Mesenchymal stem cell (in vitro differentiated cells and primary cell): ENCODE results near the gene SMOC2.

Source experiments
- DNase-seq: peaks from one replicate; pipeline ENCODE4 v3.0.0-alpha.2; 2013
- H2AFZ ChIP-seq: one replicate; pipeline ENCODE4 v1.6.1; 2013; ENCODE audit warnings: low read depth, mild to moderate bottlenecking, control low read depth, inconsistent platforms, low read length, moderate library complexity
- H2AK5ac ChIP-seq: 2 replicates; pipeline ENCODE4 v1.6.1; 2013; ENCODE audit warnings: low read length, moderate library complexity, mild to moderate bottlenecking, inconsistent platforms; ENCODE audit not compliant: severe bottlenecking
- H2BK120ac ChIP-seq: one replicate; pipeline ENCODE4 v1.6.1; 2013; ENCODE audit warnings: low read depth, mild to moderate bottlenecking, inconsistent platforms, low read length, moderate library complexity
- H2BK12ac ChIP-seq, 2 experiments: one replicate each; pipeline ENCODE4 v1.6.1; 2013; ENCODE audit warnings: inconsistent platforms in 2 of 2, low read length in 2 of 2, mild to moderate bottlenecking in 2 of 2, moderate library complexity in 2 of 2, control low read depth in 1 of 2
- H2BK15ac ChIP-seq: one replicate; pipeline ENCODE4 v1.6.1; 2013; ENCODE audit warnings: mild to moderate bottlenecking, low read depth, inconsistent platforms; ENCODE audit not compliant: poor library complexity, severe bottlenecking
- H2BK5ac ChIP-seq: 2 replicates; pipeline ENCODE4 v1.6.1; 2013; ENCODE audit warnings: low read depth, mild to moderate bottlenecking, low read length, control low read depth, inconsistent platforms; ENCODE audit not compliant: poor library complexity, severe bottlenecking
- H3K14ac ChIP-seq, 2 experiments: one replicate each; pipeline ENCODE4 v1.6.1; 2013; ENCODE audit warnings: inconsistent platforms in 2 of 2, low read length in 2 of 2, control low read depth in 1 of 2, mild to moderate bottlenecking in 1 of 2, moderate library complexity in 1 of 2
- H3K18ac ChIP-seq, 2 experiments: one replicate each; pipeline ENCODE4 v1.6.1; 2013; ENCODE audit warnings: inconsistent platforms in 2 of 2, low read length in 2 of 2, control low read depth in 1 of 2, low read depth in 1 of 2, mild to moderate bottlenecking in 1 of 2
- H3K23ac ChIP-seq, 2 experiments: one replicate each; pipeline ENCODE4 v1.6.1; 2013; ENCODE audit warnings: inconsistent platforms in 2 of 2, low read length in 2 of 2, mild to moderate bottlenecking in 2 of 2, moderate library complexity in 2 of 2, control low read depth in 1 of 2
- H3K27ac ChIP-seq: 2 replicates; pipeline ENCODE4 v1.5.1; 2013; ENCODE audit warnings: mild to moderate bottlenecking, moderate library complexity, low read length, control low read depth, inconsistent platforms; ENCODE audit not compliant: poor library complexity, severe bottlenecking
- H3K27me3 ChIP-seq, 2 experiments: 2 replicates each; pipeline versions ENCODE4 v1.6.1 to v1.7.0; 2013; ENCODE audit warnings: low read length in 2 of 2, mild to moderate bottlenecking in 2 of 2, moderate library complexity in 2 of 2, control low read depth in 1 of 2, inconsistent platforms in 1 of 2; ENCODE audit not compliant: control insufficient read depth in 1 of 2, insufficient read depth in 1 of 2
- H3K36me3 ChIP-seq, 2 experiments: 2 replicates each; pipeline versions ENCODE4 v1.6.1 to v1.7.0; 2013; ENCODE audit warnings: low read length in 2 of 2, control low read depth in 1 of 2, inconsistent platforms in 1 of 2, low read depth in 1 of 2, mild to moderate bottlenecking in 1 of 2; ENCODE audit not compliant: insufficient read depth in 2 of 2, control insufficient read depth in 1 of 2
- H3K4ac ChIP-seq, 2 experiments: one replicate each; pipeline ENCODE4 v1.6.1; 2013; ENCODE audit warnings: inconsistent platforms in 2 of 2, low read length in 2 of 2, mild to moderate bottlenecking in 2 of 2, moderate library complexity in 2 of 2, control low read depth in 1 of 2, low read depth in 1 of 2
- H3K4me1 ChIP-seq: 2 replicates; pipeline ENCODE4 v1.6.1; 2013; ENCODE audit warnings: low read depth, low read length, control low read depth; ENCODE audit not compliant: control insufficient read depth, insufficient read depth
- H3K4me2 ChIP-seq: 2 replicates; pipeline ENCODE4 v1.6.1; 2013; ENCODE audit warnings: low read length, mild to moderate bottlenecking, inconsistent platforms; ENCODE audit not compliant: poor library complexity, severe bottlenecking
- H3K4me3 ChIP-seq, 2 experiments: 2 replicates each; pipeline versions ENCODE4 v1.5.1 to v1.7.0; 2013; ENCODE audit warnings: low read length in 2 of 2, mild to moderate bottlenecking in 2 of 2, control low read depth in 1 of 2, low read depth in 1 of 2; ENCODE audit not compliant: insufficient read depth in 1 of 2
- H3K79me1 ChIP-seq: replicated peaks from 2 replicates; pipeline ENCODE4 v1.6.1; 2013; ENCODE audit warnings: mild to moderate bottlenecking, control low read depth, low read length, inconsistent platforms; ENCODE audit not compliant: poor library complexity, severe bottlenecking
- H3K9ac ChIP-seq: 2 replicates; pipeline ENCODE4 v1.7.0; 2013; ENCODE audit warnings: mild to moderate bottlenecking, low read length, moderate library complexity
- H3K9me3 ChIP-seq: 2 replicates; pipeline ENCODE4 v1.7.0; 2013; ENCODE audit warnings: mild to moderate bottlenecking, low read length; ENCODE audit not compliant: control insufficient read depth
- H4K8ac ChIP-seq: one replicate; pipeline ENCODE4 v1.6.1; 2013; ENCODE audit warnings: inconsistent platforms, mild to moderate bottlenecking, low read length, moderate library complexity
- H4K91ac ChIP-seq: one replicate; pipeline ENCODE4 v1.6.1; 2013; ENCODE audit warnings: mild to moderate bottlenecking, low read length, inconsistent platforms
- WGBS: methylation state at CpG from one replicate; pipeline ENCODE4 v1.1.7; 2013; ENCODE audit warnings: mixed read lengths; 5-methylcytosine and 5-hydroxymethylcytosine counted together

SMOC2 gene

DNA sequence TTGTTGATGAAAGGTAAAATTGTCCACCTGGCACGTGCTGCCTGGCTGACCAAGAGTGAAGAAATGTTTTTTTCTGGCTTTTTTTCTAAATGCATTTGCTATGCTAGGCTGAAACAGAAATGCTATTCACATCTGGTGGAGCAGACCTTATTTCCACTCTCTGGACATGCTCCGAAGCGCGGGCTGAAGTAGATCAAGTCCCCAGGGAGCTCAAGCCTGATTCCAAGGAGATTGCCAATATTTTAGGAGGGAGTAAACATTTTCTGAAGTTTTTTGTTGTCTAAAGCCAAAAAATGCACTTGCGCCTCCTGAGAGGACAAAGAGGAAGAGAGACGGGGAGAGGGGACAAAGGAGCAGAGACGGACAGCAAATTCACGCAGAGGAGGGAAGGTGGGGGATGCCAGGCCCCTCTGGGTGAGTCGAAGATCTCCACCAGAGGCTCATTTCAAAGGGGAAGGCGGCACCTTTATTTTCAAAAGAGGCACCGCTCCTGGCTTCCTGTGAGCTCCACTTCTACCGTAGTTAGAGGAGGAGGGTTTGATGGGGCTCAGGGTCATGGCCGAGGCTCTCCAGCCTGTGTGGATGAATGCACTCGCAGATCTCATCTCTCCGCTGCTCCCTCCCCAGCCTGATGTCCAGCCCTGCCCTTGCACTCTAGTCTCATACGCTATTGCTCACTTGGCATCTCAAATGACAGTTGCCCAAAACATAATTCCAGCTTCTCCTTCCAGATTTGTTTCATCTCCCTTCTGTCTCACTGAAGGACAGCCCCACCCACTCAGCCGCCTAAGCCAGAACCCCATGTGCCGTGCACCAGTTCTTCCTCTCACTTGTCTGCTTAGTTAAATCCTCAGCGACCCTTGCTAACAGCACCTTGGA lies 23.1 kb upstream of the SMOC2 start:
- Histone ChIP-seq H2BK120ac (no peak overlapping the region), H3K23ac (no peak overlapping the region), H3K36me3 (no peaks in the 10 kb centered on the region), H3K9ac (no peak overlapping the region), H3K4me2 (no peak overlapping the region), H2BK5ac (no peak overlapping the region), H2AFZ (no peak overlapping the region), H4K8ac (no peak overlapping the region), H3K27ac (no peak overlapping the region), H2BK15ac (no peak overlapping the region), H2AK5ac (no peak overlapping the region), H3K4me3 (peak overlapping the region in 1 of 2 experiments; percentile 41), H3K4ac (no peak overlapping the region), H3K27me3 (peaks cover 16 to 48% of the 10 kb centered on the region in 2 experiments), H3K14ac (no peak overlapping the region), H3K4me1 (no peaks in the 10 kb centered on the region), H3K79me1 (no peaks in the 10 kb centered on the region), H4K91ac (no peak overlapping the region), H2BK12ac (no peak overlapping the region), H3K18ac (no peak overlapping the region), H3K9me3 (no peaks in the 10 kb centered on the region)
- no peak for DNase-seq
- WGBS, result 65% methylated on average over 19 of the region's 19 CpGs

DNA sequence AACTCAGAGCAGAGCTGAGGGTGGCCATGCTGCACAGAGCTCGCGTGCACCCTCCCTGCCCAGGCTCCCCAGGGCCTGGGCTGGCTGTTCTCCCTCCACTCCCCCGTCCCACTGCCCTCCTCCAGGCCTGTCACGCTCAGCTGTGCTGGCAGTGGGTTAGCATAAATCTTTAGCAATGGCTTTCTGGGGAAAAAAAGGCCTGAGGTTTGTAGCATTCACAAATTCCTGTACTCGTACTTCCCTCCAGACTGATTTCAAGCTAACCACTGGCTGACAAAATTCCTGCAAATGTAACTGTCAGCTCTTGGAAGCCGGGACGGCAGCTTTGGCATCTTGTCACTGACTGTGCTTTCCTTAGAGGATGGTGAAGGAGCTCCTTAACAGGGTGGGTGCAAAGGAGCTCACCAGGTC lies 22.3 kb upstream of the SMOC2 start:
- no peak overlapping the region for H2BK5ac ChIP-seq
- no peak for DNase-seq
- H3K4me3 ChIP-seq, result peak overlapping the region in 1 of 2 experiments; percentile 37
- H3K9me3 ChIP-seq, result no peaks in the 10 kb centered on the region
- no peak overlapping the region for H3K18ac ChIP-seq
- no peak overlapping the region for H3K4ac ChIP-seq
- H3K14ac ChIP-seq, result no peak overlapping the region
- no peak overlapping the region for H3K9ac ChIP-seq
- 72% methylated on average over 5 of the region's 7 CpGs for WGBS
- H3K23ac ChIP-seq, result no peak overlapping the region
- no peaks in the 10 kb centered on the region for H3K4me1 ChIP-seq
- no peak overlapping the region for H4K91ac ChIP-seq
- no peak overlapping the region for H2AK5ac ChIP-seq
- no peak overlapping the region for H3K27ac ChIP-seq
- H3K4me2 ChIP-seq, result no peak overlapping the region
- no peak overlapping the region for H2AFZ ChIP-seq
- H2BK120ac ChIP-seq, result no peak overlapping the region
- H4K8ac ChIP-seq, result no peak overlapping the region
- H2BK12ac ChIP-seq, result no peak overlapping the region
- no peaks in the 10 kb centered on the region for H3K79me1 ChIP-seq
- H2BK15ac ChIP-seq, result no peak overlapping the region
- no peaks in the 10 kb centered on the region for H3K36me3 ChIP-seq
- peaks cover 16 to 48% of the 10 kb centered on the region in 2 experiments for H3K27me3 ChIP-seq

DNA sequence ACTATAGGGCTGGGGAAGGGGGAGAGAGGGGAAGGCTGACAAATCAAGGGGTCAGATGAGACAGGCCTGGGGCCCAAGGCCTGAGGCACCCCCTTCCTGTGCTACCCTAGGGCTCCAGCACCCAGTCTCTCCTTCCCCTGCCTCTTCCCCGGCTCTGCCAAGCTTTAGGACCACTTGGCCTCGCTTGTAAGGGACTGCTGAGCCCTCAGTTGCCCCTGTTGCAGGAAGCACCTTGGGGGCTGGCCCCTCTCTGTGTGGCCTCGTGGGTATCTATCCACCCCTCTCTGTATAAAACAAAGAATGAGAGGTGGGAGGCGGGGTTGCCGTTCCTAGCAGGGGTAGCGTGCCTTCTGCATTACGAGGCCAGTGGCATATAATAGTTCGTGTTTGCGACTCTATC lies 21.4 kb upstream of the SMOC2 start:
- H2BK12ac ChIP-seq, result no peak overlapping the region

DNA sequence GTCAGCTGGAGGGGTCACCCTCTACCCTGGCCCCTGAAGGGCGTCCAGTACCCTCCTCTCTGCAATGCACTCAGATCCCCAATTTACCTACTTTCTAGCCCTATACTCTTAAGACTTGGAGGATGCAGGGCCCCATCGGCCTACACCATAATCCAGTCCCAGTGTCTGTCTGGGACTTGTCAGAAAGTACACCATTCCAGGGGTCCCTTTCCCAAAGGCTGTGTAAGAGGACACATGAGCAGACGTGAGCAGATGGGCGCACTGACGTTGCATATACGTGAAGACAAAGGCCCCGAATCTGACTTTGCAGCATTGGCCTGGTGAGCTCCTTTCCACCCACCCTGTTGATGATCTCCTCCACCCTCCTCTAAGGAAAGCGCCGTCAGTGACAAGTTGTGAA lies 20.9 kb upstream of the SMOC2 start:
- no peak overlapping the region for H2BK15ac ChIP-seq
- H3K23ac ChIP-seq, result no peak overlapping the region
- no peak for DNase-seq
- H3K27me3 ChIP-seq, result peaks cover 16 to 45% of the 10 kb centered on the region in 2 experiments
- no peak overlapping the region for H3K4me2 ChIP-seq
- no peaks in the 10 kb centered on the region for H3K4me1 ChIP-seq
- H3K79me1 ChIP-seq, result no peaks in the 10 kb centered on the region
- H2BK5ac ChIP-seq, result no peak overlapping the region
- H4K8ac ChIP-seq, result no peak overlapping the region
- no peak overlapping the region for H3K27ac ChIP-seq
- no peak overlapping the region for H4K91ac ChIP-seq
- H3K9ac ChIP-seq, result no peak overlapping the region
- no peaks in the 10 kb centered on the region for H3K36me3 ChIP-seq
- no peak overlapping the region for H3K4ac ChIP-seq
- H2BK12ac ChIP-seq, result no peak overlapping the region
- WGBS, result 85% methylated on average over 9 of the region's 9 CpGs
- H2AFZ ChIP-seq, result no peak overlapping the region
- no peak overlapping the region for H2AK5ac ChIP-seq
- no peak overlapping the region for H3K14ac ChIP-seq
- H3K18ac ChIP-seq, result no peak overlapping the region
- no peaks in the 10 kb centered on the region for H3K9me3 ChIP-seq
- no peak overlapping the region for H2BK120ac ChIP-seq
- no peak overlapping the region for H3K4me3 ChIP-seq

More for the DNA sequence above, 21.4 kb upstream of the SMOC2 start:
- 82% methylated on average over 9 of the region's 9 CpGs for WGBS
- H3K79me1 ChIP-seq, result no peaks in the 10 kb centered on the region
- H3K9me3 ChIP-seq, result no peaks in the 10 kb centered on the region
- no peak overlapping the region for H3K14ac ChIP-seq
- no peak overlapping the region for H2BK15ac ChIP-seq
- no peak overlapping the region for H4K91ac ChIP-seq
- no peak overlapping the region for H4K8ac ChIP-seq
- no peak overlapping the region for H3K18ac ChIP-seq
- no peak overlapping the region for H3K23ac ChIP-seq
- H3K36me3 ChIP-seq, result no peaks in the 10 kb centered on the region
- no peak overlapping the region for H2BK5ac ChIP-seq
- H3K27me3 ChIP-seq, result peaks cover 16 to 48% of the 10 kb centered on the region in 2 experiments
- no peak overlapping the region for H3K4ac ChIP-seq
- no peak overlapping the region for H2AFZ ChIP-seq
- no peak overlapping the region for H2BK120ac ChIP-seq
- no peaks in the 10 kb centered on the region for H3K4me1 ChIP-seq
- no peak for DNase-seq
- H2AK5ac ChIP-seq, result no peak overlapping the region
- no peak overlapping the region for H3K4me3 ChIP-seq
- H3K9ac ChIP-seq, result no peak overlapping the region
- H3K27ac ChIP-seq, result no peak overlapping the region
- H3K4me2 ChIP-seq, result no peak overlapping the region
